SU-DHL-6 (cell line): ENCODE data around the gene SMIM41.

Experiments used
- H2AFZ ChIP-seq: fragments of 200-600 bp; sonication (generic); 2 replicates; pipeline ENCODE4 v1.6.1; 2014; ENCODE audit warnings: low read depth, mild to moderate bottlenecking, moderate library complexity, mixed read lengths, antibody characterized with exemption, low read length; ENCODE audit not compliant: severe bottlenecking
- H3F3A ChIP-seq: fragments of 200-600 bp; shearing (Covaris generic); 2 replicates; pipeline ENCODE4 v1.6.0; 2016; ENCODE audit warnings: antibody characterized with exemption, mild to moderate bottlenecking; ENCODE audit not compliant: insufficient read depth
- H3K27ac ChIP-seq: fragments of 200-600 bp; sonication (generic); 2 replicates; pipeline ENCODE4 v1.5.1; 2016; ENCODE audit warnings: low read depth, mild to moderate bottlenecking, low read length, moderate library complexity, mixed read lengths
- H3K27me3 ChIP-seq: fragments of 200-600 bp; sonication (generic), shearing (Covaris generic); 2 replicates; pipeline ENCODE4 v1.6.0; 2014; ENCODE audit warnings: mild to moderate bottlenecking, low read length
- H3K36me3 ChIP-seq: fragments of 200-600 bp; sonication (generic); 2 replicates; pipeline ENCODE4 v1.6.1; 2014; ENCODE audit warnings: mild to moderate bottlenecking, low read length, mixed read lengths
- H3K4me2 ChIP-seq: fragments of 300-600, 200-600 bp; shearing (Covaris generic), sonication (generic); 2 replicates; pipeline ENCODE4 v1.6.0; 2014; ENCODE audit warnings: low read length, low read depth, mild to moderate bottlenecking; ENCODE audit not compliant: poor library complexity, severe bottlenecking
- H3K4me3 ChIP-seq: fragments of 200-600 bp; sonication (generic); 2 replicates; pipeline ENCODE4 v1.5.1; 2014; ENCODE audit warnings: antibody characterized with exemption, low read length, mild to moderate bottlenecking, mixed read lengths; ENCODE audit not compliant: insufficient read depth, poor library complexity, severe bottlenecking
- H3K79me2 ChIP-seq: fragments of 200-600 bp; sonication (generic); 2 replicates; pipeline ENCODE4 v1.6.1; 2014; ENCODE audit warnings: mild to moderate bottlenecking, low read length, moderate library complexity; ENCODE audit not compliant: insufficient read depth
- H3K9ac ChIP-seq: fragments of 200-600 bp; sonication (generic); 2 replicates; pipeline ENCODE4 v1.7.0; 2014; ENCODE audit warnings: mild to moderate bottlenecking, low read length
- H3K9me2 ChIP-seq: fragments of 200-600 bp; sonication (generic); replicated peaks from 2 replicates; pipeline ENCODE4 v1.6.1; 2014; ENCODE audit warnings: low read length; ENCODE audit not compliant: insufficient read depth
- H3K9me3 ChIP-seq: fragments of 200-600 bp; sonication (generic); 2 replicates; pipeline ENCODE4 v1.6.1; 2014; ENCODE audit warnings: low read length, mixed read lengths; ENCODE audit not compliant: insufficient read depth
- H4K20me1 ChIP-seq: fragments of 200-600 bp; sonication (generic); 2 replicates; pipeline ENCODE4 v1.6.1; 2014; ENCODE audit warnings: low read depth, mild to moderate bottlenecking, antibody characterized with exemption, low read length, moderate library complexity, mixed read lengths
- EZH2phosphoT487 ChIP-seq: fragments of 200-600 bp; sonication (generic), shearing (Covaris generic); conservative IDR thresholded peaks from 2 replicates; pipeline ENCODE4 v1.6.1; 2018; ENCODE audit warnings: mild to moderate bottlenecking, antibody characterized with exemption, low read length, moderate library complexity, mixed read lengths
- TF ChIP-seq, protein P1 (sequence below): fragments of 200-600 bp; sonication (generic); IDR thresholded peaks from one replicate; pipeline ENCODE4 v1.5.1; 2017; ENCODE audit warnings: antibody characterized with exemption, mild to moderate bottlenecking, low read length, moderate library complexity; ENCODE audit not compliant: insufficient read depth, poor library complexity, severe bottlenecking

SMIM41 gene

DNA sequence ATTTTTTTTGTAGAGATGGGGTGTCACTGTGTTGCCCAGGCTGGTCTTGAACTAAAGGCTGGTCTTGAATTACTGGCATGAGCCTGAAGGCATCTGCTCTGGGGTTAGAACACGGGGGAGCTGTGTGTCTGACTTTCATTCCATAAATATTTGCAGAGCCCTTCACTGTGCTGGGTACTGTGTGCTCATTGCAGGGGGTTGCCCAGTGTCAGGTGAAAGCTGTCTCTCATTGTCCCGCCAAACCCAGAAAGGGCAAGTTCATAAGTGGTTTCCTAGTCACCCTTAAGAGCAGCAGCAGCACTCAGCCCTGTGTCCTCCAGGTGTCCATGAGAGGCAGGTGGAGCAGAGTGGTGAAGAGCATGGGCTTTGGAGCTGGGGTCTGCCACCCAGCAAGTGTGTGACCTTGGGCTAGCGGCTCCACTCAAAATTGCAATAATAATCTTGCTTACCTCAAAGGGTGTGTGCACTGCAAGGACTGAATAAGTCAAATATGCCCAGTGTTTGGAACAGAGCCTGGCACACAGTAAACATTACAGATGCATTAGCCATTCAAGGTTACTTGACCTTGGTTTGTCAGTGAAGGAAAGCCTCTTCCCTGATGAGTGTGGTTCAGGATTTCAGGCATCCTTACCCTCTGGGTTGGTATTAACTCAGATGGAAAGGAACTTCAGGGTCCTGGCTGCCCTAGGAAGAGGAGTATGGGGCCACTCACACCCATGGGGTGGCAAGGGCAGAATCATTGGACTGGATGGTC, 4.4 kb upstream of the SMIM41 start:
- Histone ChIP-seq H3K9ac (no peak overlapping the region), H3K9me2 (no peaks in the 10 kb centered on the region), H3F3A (no peaks in the 10 kb centered on the region), H3K79me2 (peaks cover 39% of the 10 kb centered on the region), H3K4me3 (no peak overlapping the region), H3K36me3 (no peaks in the 10 kb centered on the region), H4K20me1 (no peaks in the 10 kb centered on the region; the same call in 1 of the 2 replicates), H3K27me3 (no peaks in the 10 kb centered on the region), H3K9me3 (no peaks in the 10 kb centered on the region), H2AFZ (no peak overlapping the region), H3K4me2 (no peak overlapping the region), H3K27ac (no peak overlapping the region)
- TF ChIP-seq EZH2phosphoT487: no peak
- TF ChIP-seq, protein P1, sequence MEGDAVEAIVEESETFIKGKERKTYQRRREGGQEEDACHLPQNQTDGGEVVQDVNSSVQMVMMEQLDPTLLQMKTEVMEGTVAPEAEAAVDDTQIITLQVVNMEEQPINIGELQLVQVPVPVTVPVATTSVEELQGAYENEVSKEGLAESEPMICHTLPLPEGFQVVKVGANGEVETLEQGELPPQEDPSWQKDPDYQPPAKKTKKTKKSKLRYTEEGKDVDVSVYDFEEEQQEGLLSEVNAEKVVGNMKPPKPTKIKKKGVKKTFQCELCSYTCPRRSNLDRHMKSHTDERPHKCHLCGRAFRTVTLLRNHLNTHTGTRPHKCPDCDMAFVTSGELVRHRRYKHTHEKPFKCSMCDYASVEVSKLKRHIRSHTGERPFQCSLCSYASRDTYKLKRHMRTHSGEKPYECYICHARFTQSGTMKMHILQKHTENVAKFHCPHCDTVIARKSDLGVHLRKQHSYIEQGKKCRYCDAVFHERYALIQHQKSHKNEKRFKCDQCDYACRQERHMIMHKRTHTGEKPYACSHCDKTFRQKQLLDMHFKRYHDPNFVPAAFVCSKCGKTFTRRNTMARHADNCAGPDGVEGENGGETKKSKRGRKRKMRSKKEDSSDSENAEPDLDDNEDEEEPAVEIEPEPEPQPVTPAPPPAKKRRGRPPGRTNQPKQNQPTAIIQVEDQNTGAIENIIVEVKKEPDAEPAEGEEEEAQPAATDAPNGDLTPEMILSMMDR: no peak

DNA sequence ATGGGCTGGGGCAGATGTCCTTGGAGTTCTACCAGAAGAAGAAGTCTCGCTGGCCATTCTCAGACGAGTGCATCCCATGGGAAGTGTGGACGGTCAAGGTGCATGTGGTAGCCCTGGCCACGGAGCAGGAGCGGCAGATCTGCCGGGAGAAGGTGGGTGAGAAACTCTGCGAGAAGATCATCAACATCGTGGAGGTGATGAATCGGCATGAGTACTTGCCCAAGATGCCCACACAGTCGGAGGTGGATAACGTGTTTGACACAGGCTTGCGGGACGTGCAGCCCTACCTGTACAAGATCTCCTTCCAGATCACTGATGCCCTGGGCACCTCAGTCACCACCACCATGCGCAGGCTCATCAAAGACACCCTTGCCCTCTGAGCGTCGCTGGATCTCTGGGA, 2.7 kb upstream of the SMIM41 start:
- H4K20me1 ChIP-seq: no peaks in the 10 kb centered on the region
- H3K79me2 ChIP-seq: peaks cover 23% of the 10 kb centered on the region
- H2AFZ ChIP-seq: no peak overlapping the region
- H3K9me2 ChIP-seq: no peaks in the 10 kb centered on the region
- H3K9ac ChIP-seq: no peak overlapping the region
- H3K4me3 ChIP-seq: no peak overlapping the region
- no peaks in the 10 kb centered on the region for H3K36me3 ChIP-seq
- no peak overlapping the region for H3K27ac ChIP-seq
- no peaks in the 10 kb centered on the region for H3K9me3 ChIP-seq
- TF ChIP-seq, protein P1: no peak
- TF ChIP-seq EZH2phosphoT487: no peak
- H3K4me2 ChIP-seq: no peak overlapping the region
- no peaks in the 10 kb centered on the region for H3F3A ChIP-seq
- no peaks in the 10 kb centered on the region for H3K27me3 ChIP-seq

DNA sequence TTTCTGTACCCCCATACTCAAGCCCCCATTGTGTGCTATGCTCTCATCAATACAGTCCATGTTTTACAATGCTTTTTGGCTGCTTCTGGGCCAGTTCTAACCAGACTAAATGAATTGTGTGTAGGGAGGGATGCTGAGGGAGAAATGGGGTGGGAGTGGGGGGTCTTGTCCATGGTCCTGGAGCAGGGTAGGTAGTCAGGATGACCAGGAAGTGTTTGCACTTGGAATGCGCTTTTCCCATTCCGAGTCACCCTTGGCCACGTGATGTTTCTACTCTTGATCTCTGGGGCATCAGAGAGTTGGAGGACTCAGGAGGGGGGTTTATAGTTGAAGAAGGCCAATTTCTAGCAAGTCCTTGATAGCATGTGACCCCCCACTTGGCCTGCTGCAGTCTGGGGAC, 1.2 kb upstream of the SMIM41 start:
- H3K36me3 ChIP-seq: no peaks in the 10 kb centered on the region
- H3K4me2 ChIP-seq: no peak overlapping the region

More for the DNA sequence above, 1.2 kb upstream of the SMIM41 start:
- Histone ChIP-seq H3K27me3 (no peaks in the 10 kb centered on the region), H3K4me3 (no peak overlapping the region), H3F3A (no peaks in the 10 kb centered on the region), H3K79me2 (peaks cover 9% of the 10 kb centered on the region; the same call in 1 of the 2 replicates), H3K9me2 (no peaks in the 10 kb centered on the region), H3K27ac (no peak overlapping the region), H3K9ac (no peak overlapping the region), H3K9me3 (no peaks in the 10 kb centered on the region), H2AFZ (no peak overlapping the region), H4K20me1 (no peaks in the 10 kb centered on the region)
- TF ChIP-seq, protein P1: no peak
- TF ChIP-seq EZH2phosphoT487: no peak
